ENCODE data around the gene UBE2G1. TPM values are rescaled to one million over a fixed set of nuclear protein-coding genes. Genes with fewer than 3 reads are reported as not detected.

Gene UBE2G1, protein sequence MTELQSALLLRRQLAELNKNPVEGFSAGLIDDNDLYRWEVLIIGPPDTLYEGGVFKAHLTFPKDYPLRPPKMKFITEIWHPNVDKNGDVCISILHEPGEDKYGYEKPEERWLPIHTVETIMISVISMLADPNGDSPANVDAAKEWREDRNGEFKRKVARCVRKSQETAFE
- 10 to 100 TPM; 51.0 to 52.9 TPM for total RNA-seq

DNA sequence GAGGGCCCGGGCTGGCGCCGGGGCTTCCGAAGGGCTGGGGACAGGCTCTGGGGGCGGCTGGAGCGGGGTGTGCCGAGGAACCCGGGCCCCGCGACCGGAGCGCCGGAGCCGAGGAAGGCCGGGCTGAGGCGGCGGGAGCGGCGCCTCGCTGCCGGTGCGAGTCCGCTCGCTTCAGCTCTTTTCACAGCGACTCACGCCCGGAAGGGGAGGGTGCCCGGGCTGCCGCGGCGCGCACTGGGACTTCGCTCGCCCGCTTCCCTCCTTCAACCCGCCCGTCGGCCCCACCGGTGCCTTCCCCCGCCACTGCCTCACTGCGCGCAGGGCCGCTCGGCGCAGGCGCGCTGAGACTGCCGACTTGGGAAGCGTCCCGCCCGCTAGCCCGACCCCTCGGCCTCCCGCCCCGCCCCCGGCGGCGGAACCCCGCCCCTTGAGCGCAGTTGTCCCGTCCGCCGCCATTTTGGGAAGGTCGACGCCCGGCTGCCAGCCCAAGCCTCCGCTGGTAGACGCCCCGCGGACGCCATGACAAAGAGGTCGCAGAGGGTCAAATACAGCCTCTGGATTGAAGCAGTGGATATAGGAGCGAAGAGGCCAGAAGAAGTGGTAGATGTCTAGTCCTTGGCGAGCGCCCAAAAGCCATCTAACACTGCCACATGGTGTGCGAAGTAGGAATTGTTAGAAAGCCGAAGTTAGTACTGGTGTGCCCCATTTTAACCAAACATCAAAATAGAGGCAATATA, at the start of gene UBE2G1:
Gene UBE2G1, minus strand, starts transcription at position 349 of the 737 bp plus-strand sequence. CDS start 359 bp downstream, outside the sequence.
- ATAC-seq: peak; percentile 86
- peak within 1 kb of the TSS; percentile 90 for H3K27ac Mint-ChIP-seq
- peak; percentile 99 for DNase-seq
- ChIA-PET POLR2A (interaction anchor here (1.2 kb wide), 1 partner anchor 224 kb away, joined by 4 read pairs; the partner anchor contains the start of genes CYB5D2 and ZZEF1), CTCF (interaction anchor here (0.7 to 1.1 kb wide), 2 partner anchors 54 to 153 kb away, joined by 3 read pairs; no protein-coding TSS in a partner anchor)
- peak within 1 kb of the TSS; percentile 65 for H3K4me3 Mint-ChIP-seq
- no peaks in the 10 kb centered on the region for H3K27me3 Mint-ChIP-seq
- H3K36me3 Mint-ChIP-seq (ENCODE audit: low read depth): peaks cover 18% of the 10 kb centered on the region
- intact Hi-C loops (cut with DNase I, micrococcal nuclease): loop anchor here (1.0 to 10.0 kb wide), 20 partner anchors 9 to 1964 kb away; partner anchors contain the start of genes ANKFY1 (in 2 of the 2), CYB5D2 (in 2 of the 2), ZZEF1 (in 2 of the 2) and ARRB2 (in 1 of the 2)
- peaks cover 29% of the 10 kb centered on the region for H3K4me1 Mint-ChIP-seq
- H3K9me3 Mint-ChIP-seq (ENCODE audit: low read depth): no peaks in the 10 kb centered on the region

DNA sequence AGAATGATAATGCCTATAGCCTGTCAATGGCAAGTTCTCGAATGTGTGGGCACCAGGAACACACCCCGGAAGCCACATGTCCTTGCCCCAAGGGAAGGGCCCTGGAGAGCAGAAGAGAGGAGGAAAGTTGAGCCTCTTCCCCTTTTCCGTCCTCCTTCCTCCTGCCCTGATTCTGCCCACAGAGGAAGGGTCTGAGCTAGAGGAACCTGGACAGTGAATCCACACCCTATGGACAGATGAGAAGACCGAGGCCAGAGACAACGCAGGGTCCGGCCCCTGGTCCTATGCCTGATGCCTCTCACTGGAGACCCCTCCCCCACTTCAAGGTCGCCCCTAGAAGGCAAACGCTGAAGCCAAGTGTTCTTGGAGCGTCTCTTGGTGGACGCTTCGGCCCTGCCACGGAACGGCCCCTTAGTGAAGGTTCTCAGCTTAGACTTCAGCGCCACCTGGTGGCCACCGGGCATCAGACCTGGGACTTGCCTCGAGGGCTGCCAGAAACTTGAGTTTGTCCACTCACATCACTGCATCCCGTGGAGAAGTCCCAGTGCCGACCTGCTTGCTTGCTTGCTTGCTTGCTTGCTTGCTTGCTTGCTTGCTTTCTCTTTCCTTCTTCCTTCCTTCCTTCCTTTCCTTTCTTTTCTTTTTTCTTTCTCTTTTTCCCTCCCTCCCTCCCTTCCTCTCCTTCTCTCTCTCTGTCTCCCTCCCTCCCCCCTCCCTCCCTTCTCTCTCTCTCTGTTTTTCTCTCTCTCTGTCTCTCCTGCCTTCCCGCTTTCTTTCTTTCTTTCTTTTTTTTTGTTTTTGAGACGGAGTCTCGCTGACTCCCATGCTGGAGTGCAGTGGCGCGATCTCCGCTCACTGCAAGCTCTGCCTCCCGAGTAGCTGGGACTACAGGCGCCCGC, 46.7 kb upstream of the UBE2G1 start:
- ChIA-PET CTCF (interaction anchor here (0.6 to 8.5 kb wide), 14 partner anchors 11 to 237 kb away, joined by 3 to 74 read pairs (median 4); partner anchors contain the start of gene ANKFY1), POLR2A (interaction anchor here (0.6 kb wide), 1 partner anchor 136 kb away, joined by 3 read pairs; no protein-coding TSS in a partner anchor)
- peak overlapping the region; percentile 42 for H3K27ac Mint-ChIP-seq
- peaks cover 5% of the 10 kb centered on the region for H3K4me1 Mint-ChIP-seq
- no peaks in the 10 kb centered on the region for H3K9me3 Mint-ChIP-seq (ENCODE audit: low read depth)
- DNase-seq (peak; percentile 96), ATAC-seq (peak; percentile 99)
- intact Hi-C loops (cut with DNase I, micrococcal nuclease): loop anchor here (1.0 to 2.0 kb wide), 6 partner anchors 46 to 214 kb away; partner anchors contain the start of gene UBE2G1 (in 1 of the 2)
- no peaks in the 10 kb centered on the region for H3K27me3 Mint-ChIP-seq
- H3K4me3 Mint-ChIP-seq: peak overlapping the region; percentile 23
- no peaks in the 10 kb centered on the region for H3K36me3 Mint-ChIP-seq (ENCODE audit: low read depth)

- POLR2A ChIA-PET: interaction anchor here (0.7 kb wide), 1 partner anchor 72 kb away, joined by 11 read pairs; no protein-coding TSS in a partner anchor
- CTCF ChIA-PET: interaction anchor here (0.5 to 8.5 kb wide), 6 partner anchors 12 to 196 kb away, joined by 3 to 74 read pairs (median 4); no protein-coding TSS in a partner anchor
- H3K4me1 Mint-ChIP-seq: peaks cover 5% of the 10 kb centered on the region
- H3K4me3 Mint-ChIP-seq: no peak overlapping the region
- DNase-seq (no peak), ATAC-seq (no peak)
- no peaks in the 10 kb centered on the region for H3K27me3 Mint-ChIP-seq
- H3K36me3 Mint-ChIP-seq (ENCODE audit: low read depth): no peaks in the 10 kb centered on the region
- H3K27ac Mint-ChIP-seq: no peak overlapping the region
- intact Hi-C loops (cut with DNase I, micrococcal nuclease): no loop called here
- H3K9me3 Mint-ChIP-seq (ENCODE audit: low read depth): no peaks in the 10 kb centered on the region
Measured at GRCh38 chr17:4411201-4411600, 44.7 kb upstream of the UBE2G1 start.

GRCh38 chr17:4409659-4410058, 43.2 kb upstream of the UBE2G1 start:
- Mint-ChIP-seq H3K9me3 (ENCODE audit: low read depth) (no peaks in the 10 kb centered on the region), H3K27me3 (no peaks in the 10 kb centered on the region), H3K36me3 (ENCODE audit: low read depth) (no peaks in the 10 kb centered on the region), H3K27ac (no peak overlapping the region), H3K4me3 (no peak overlapping the region), H3K4me1 (peaks cover 5% of the 10 kb centered on the region)
- ChIA-PET POLR2A (no interaction called here), CTCF (no interaction called here)
- DNase-seq: no peak
- intact Hi-C loops (cut with DNase I, micrococcal nuclease): no loop called here
- no peak for ATAC-seq

DNA sequence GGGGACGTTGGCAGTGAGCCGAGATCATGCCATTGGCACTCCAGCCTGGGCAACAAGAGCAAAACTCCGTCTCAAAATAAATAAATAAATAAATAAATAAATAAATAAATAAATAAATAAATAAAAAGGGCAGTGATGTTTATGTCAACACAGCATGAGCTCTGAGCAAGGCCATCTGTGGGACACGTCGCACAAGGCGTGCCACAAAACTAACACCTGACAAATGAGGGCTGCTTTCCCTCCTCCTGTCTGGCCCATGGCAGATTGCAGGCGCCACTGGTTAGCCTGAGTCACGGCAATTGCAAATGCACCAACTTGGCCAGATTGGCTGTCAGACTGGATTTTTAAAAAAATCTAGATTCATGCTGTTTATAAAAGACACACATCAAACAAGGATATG, 41.4 kb upstream of the UBE2G1 start:
- intact Hi-C loops (cut with DNase I, micrococcal nuclease): no loop called here
- POLR2A ChIA-PET: interaction anchor here (0.8 kb wide), 1 partner anchor 251 kb away, joined by 4 read pairs; no protein-coding TSS in a partner anchor
- Mint-ChIP-seq H3K27ac (no peak overlapping the region), H3K27me3 (no peaks in the 10 kb centered on the region), H3K9me3 (ENCODE audit: low read depth) (no peaks in the 10 kb centered on the region), H3K36me3 (ENCODE audit: low read depth) (no peaks in the 10 kb centered on the region), H3K4me1 (peaks cover 2% of the 10 kb centered on the region), H3K4me3 (no peak overlapping the region)
- no peak for DNase-seq
- ATAC-seq: no peak
- CTCF ChIA-PET: interaction anchor here (0.6 to 3.1 kb wide), 8 partner anchors 11 to 287 kb away, joined by 3 to 18 read pairs (median 3); no protein-coding TSS in a partner anchor

DNA sequence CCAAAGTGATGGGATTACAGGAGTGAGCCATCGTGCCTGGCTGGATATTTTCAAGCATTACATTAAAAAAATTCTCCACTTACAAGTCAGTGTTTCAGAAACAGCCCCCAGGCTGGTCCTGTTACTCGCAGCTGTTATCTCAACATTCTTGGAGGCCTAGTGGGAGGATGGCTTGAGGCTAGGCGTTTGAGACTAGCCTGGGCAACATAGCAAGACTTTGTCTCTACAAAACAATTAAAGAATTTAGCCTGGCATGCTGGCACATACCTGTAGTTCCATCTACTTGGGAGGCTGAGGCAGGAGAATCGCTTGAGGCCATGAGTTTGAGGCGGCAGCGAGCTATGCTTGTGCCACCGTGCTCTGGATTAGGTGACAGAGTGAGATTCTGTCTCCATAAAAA, 40.7 kb upstream of the UBE2G1 start:
- POLR2A ChIA-PET: no interaction called here

DNA sequence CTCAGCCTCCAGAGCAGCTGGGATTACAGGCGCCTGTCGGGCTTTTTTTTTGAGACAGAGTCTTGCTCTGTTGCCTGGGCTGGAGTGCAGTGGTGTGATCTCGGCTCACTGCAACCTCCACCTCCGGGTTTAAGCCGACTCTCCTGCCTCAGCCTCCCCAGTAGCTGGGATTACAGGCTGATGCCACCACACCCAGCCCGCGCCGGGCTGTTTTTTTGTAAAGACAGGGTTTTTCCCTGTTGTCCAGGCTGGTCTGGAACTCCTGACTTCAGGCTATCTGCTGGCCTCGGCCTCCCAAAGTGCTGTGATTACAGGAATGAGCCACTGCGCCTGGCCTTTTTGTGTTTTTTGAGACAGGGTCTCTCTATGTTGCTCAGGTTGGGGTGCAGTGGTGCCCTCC, 39.9 kb upstream of the UBE2G1 start:
- Mint-ChIP-seq H3K27ac (no peak overlapping the region), H3K4me1 (no peaks in the 10 kb centered on the region), H3K4me3 (no peak overlapping the region), H3K27me3 (peaks cover 3% of the 10 kb centered on the region), H3K9me3 (ENCODE audit: low read depth) (no peaks in the 10 kb centered on the region), H3K36me3 (ENCODE audit: low read depth) (no peaks in the 10 kb centered on the region)
- ChIA-PET POLR2A (no interaction called here), CTCF (interaction anchor here (0.8 to 3.1 kb wide), 3 partner anchors 97 to 206 kb away, joined by 3 to 18 read pairs (median 3); no protein-coding TSS in a partner anchor)
- intact Hi-C loops (cut with DNase I, micrococcal nuclease): no loop called here
- DNase-seq (no peak), ATAC-seq (no peak)

More for the DNA sequence above, 40.7 kb upstream of the UBE2G1 start:
- Mint-ChIP-seq H3K36me3 (ENCODE audit: low read depth) (no peaks in the 10 kb centered on the region), H3K4me3 (no peak overlapping the region), H3K27me3 (peaks cover under 1% of the 10 kb centered on the region), H3K4me1 (no peaks in the 10 kb centered on the region), H3K27ac (no peak overlapping the region), H3K9me3 (ENCODE audit: low read depth) (no peaks in the 10 kb centered on the region)
- ATAC-seq: no peak
- intact Hi-C loops (cut with DNase I, micrococcal nuclease): no loop called here
- DNase-seq: no peak
- CTCF ChIA-PET: interaction anchor here (0.6 to 3.1 kb wide), 3 partner anchors 28 to 191 kb away, joined by 3 to 18 read pairs (median 3); no protein-coding TSS in a partner anchor

DNA sequence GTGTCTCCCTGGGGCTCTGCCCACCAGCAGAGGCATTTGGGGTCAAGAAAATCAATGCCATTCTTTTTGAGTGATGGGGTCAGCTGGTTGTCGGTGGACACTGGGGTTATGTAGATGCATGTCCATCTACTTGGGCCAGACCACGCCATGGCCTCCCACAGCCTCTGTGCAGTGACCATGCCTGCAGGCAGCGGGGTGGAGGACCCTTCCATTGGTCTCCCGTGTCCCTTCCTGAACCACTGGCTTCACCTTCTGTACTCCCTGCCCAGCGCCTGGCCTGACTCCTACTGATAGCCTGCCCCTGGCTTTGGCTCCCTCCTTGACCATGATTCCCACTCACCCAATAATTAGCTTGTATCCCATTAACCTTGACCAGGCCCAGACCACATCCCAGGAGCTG, 39.2 kb upstream of the UBE2G1 start:
- Mint-ChIP-seq H3K4me1 (no peaks in the 10 kb centered on the region), H3K9me3 (ENCODE audit: low read depth) (no peaks in the 10 kb centered on the region), H3K4me3 (no peak overlapping the region), H3K36me3 (ENCODE audit: low read depth) (no peaks in the 10 kb centered on the region), H3K27me3 (peaks cover 3% of the 10 kb centered on the region), H3K27ac (no peak overlapping the region)
- intact Hi-C loops (cut with DNase I, micrococcal nuclease): no loop called here
- ChIA-PET CTCF (interaction anchor here (0.9 to 1.3 kb wide), 4 partner anchors 15 to 205 kb away, joined by 3 to 7 read pairs (median 5); no protein-coding TSS in a partner anchor), POLR2A (interaction anchor here (0.6 kb wide), 1 partner anchor 231 kb away, joined by 5 read pairs; no protein-coding TSS in a partner anchor)
- DNase-seq (no peak), ATAC-seq (no peak)

GRCh38 chr17:4405038-4405669, 38.7 kb upstream of the UBE2G1 start:
- DNase-seq: no peak
- Mint-ChIP-seq H3K9me3 (ENCODE audit: low read depth) (no peaks in the 10 kb centered on the region), H3K4me1 (no peaks in the 10 kb centered on the region), H3K36me3 (ENCODE audit: low read depth) (no peaks in the 10 kb centered on the region), H3K27ac (no peak overlapping the region), H3K4me3 (no peak overlapping the region), H3K27me3 (peaks cover 3% of the 10 kb centered on the region)
- ChIA-PET CTCF (interaction anchor here (0.9 to 1.3 kb wide), 4 partner anchors 16 to 205 kb away, joined by 3 to 7 read pairs (median 5); no protein-coding TSS in a partner anchor), POLR2A (interaction anchor here (0.6 kb wide), 1 partner anchor 231 kb away, joined by 5 read pairs; no protein-coding TSS in a partner anchor)
- peak; percentile 33 for ATAC-seq
- intact Hi-C loops (cut with DNase I, micrococcal nuclease): no loop called here

GRCh38 chr17:4397840-4398239, 31.4 kb upstream of the UBE2G1 start:
- intact Hi-C loops (cut with DNase I, micrococcal nuclease): no loop called here
- ChIA-PET POLR2A (interaction anchor here (0.6 kb wide), 1 partner anchor 278 kb away, joined by 3 read pairs; no protein-coding TSS in a partner anchor), CTCF (interaction anchor here (0.6 kb wide), 1 partner anchor 57 kb away, joined by 3 read pairs; no protein-coding TSS in a partner anchor)
- Mint-ChIP-seq H3K36me3 (ENCODE audit: low read depth) (no peaks in the 10 kb centered on the region), H3K9me3 (ENCODE audit: low read depth) (no peaks in the 10 kb centered on the region), H3K27me3 (peaks cover 3% of the 10 kb centered on the region), H3K4me3 (no peak overlapping the region), H3K27ac (no peak overlapping the region), H3K4me1 (peaks cover 9% of the 10 kb centered on the region)
- DNase-seq: no peak
- no peak for ATAC-seq
